GM18868 (cell line): ENCODE measurements around the gene GSG1L2.

Source experiments
- ATAC-seq: cut with Tn5 transposase; IDR thresholded peaks from one replicate; pipeline ENCODE4 v1.9.1; 2021; ENCODE audit warnings: mild to moderate bottlenecking, moderate library complexity; ENCODE audit not compliant: unreplicated experiment

The GSG1L2 gene

GRCh38 chr17:9821921-9822320 is at the start of gene GSG1L2:
GSG1L2 (minus strand) TSS chr17:9822079; CDS start chr17:9822071, 8 bp downstream.
- ATAC-seq, result no peak

DNA sequence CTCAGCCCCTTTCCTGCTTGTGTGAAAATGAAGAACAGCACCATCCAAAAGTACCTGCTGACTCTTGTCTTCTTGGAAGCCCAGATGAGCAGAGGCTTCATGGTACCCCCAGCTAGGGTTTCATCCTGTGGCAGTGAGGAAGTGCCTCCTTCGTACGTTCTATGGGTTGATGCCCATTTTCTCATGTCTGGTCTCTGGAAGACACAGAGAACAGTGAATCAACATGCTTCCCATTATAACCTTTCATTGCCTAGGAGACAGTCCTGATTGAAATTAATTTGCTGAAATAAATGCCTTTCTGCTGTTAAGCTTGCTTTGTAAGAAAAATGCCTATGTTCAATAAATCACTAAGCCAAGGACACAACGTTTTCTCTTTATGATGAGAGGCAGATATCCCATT is 46.7 kb upstream of the GSG1L2 start:
- no peak for ATAC-seq

DNA sequence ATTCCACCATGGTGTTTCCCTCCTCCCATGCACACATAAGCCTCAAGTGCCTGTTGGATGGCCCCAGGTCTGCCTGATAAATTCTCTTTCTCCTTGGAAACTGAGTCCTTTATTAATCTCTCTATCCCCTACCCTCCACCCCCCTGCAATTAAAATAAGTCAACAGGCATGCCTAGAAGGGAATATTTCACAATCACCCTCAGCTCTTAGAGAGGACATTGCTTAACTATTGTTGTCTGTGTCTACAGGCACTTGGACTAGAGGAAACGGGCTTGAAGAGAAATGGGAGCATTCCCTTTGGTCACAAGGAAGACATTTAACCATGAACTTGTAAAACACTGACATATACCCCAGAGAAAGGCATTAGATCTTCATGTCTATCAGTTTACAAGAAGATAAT is 43.7 kb upstream of the GSG1L2 start:
- ATAC-seq, result no peak

GRCh38 chr17:9862949-9863348 is 41.1 kb upstream of the GSG1L2 start:
- ATAC-seq, result no peak

DNA sequence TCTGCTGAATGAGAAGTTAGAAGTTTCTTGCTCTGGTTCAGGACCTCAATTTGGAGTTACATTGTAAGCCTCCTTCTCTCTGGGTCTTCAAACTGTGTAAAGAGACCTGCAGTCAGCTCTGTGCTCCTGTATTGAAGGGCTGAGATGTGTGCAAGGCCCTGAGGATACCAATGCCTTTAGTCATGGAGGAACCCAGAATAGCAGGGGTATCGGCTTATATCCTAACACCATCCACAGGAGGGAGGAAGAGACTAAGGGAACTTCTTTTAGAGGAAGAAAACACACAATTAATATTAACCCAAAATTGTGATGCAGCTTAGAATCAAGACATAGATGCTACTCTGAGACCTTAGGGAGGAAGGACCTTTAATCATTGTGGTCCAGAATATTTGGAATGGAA is 40.3 kb upstream of the GSG1L2 start:
- no peak for ATAC-seq

DNA sequence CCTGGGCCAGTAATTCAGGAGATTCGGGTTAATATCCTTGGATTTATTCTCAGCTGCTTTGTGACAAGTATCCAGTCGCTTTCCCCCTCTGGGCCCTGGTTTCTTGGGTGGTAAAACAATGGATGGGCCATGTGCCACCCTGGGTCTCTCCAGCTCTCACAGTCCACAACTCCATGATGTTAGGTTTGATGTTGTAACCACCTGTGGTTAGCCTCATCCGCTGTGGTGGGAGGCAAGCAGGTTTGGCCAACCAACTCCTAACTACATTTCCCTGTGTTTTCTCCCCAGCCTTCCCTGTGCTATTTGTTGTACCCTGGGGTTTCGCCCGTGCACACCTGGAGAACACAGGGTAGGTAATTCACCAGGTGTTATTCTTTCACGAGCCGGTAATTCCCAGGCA is 39.0 kb upstream of the GSG1L2 start:
- ATAC-seq, result no peak

DNA sequence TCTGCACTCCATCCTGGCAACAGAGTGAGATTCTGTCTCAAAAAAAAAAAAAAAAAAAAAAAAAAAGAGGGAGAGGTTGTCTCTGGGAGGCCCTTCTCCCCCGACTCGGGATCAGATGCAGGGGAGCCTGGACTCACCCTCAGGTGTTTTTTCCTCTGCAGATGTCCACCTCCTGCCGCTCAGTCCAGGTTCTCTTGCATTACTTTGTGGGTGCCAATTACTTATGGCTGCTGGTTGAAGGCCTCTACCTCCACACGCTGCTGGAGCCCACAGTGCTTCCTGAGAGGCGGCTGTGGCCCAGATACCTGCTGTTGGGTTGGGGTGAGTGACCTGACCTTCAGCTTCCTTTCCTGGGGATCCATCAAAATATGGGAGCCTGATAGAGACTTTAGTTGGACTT is 37.9 kb upstream of the GSG1L2 start:
- no peak for ATAC-seq

GRCh38 chr17:9855036-9855435 is 33.2 kb upstream of the GSG1L2 start:
- no peak for ATAC-seq

DNA sequence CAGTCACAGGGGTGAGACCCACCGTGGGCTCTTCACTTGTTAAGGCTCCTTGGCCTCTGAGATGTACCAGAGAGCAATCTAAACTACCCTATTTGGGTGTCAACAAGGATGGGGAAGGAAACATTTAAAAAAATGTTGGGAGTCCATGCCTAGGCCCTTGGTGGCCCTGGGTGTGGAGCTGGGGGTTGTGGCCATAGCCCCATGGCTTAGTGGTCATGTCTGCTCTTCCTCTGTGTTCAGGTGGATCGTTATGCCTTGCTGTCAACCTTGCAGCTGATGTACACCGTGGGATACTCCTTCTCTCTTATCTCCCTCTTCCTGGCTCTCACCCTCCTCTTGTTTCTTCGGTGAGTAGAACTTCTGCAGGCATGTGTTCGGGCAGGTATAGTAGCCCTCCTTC is 32.4 kb upstream of the GSG1L2 start:
- no peak for ATAC-seq

GRCh38 chr17:9850151-9850550 is 28.3 kb upstream of the GSG1L2 start:
- no peak for ATAC-seq

- no peak for ATAC-seq
Observed at GRCh38 chr17:9845306-9845705, 23.4 kb upstream of the GSG1L2 start.

DNA sequence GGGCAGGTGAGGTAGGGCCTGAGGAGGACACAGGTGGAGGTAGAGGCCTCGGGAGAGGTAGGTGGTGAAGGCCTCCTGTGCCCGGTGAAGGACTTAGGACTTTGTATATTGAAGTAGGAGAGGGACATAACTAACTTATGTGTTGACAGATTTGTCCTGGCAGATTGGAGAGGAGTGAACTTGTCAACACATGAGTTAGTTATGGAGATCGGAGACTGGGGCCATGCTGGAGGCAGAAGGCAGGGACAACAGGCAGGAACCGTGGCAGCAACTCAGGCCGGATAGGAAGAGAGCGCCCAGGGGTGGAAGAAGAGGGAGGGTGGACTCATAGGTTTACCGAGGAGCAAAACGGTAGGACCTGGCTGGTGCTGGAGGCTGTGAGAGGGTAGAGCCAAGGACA is 22.3 kb upstream of the GSG1L2 start:
- no peak for ATAC-seq

DNA sequence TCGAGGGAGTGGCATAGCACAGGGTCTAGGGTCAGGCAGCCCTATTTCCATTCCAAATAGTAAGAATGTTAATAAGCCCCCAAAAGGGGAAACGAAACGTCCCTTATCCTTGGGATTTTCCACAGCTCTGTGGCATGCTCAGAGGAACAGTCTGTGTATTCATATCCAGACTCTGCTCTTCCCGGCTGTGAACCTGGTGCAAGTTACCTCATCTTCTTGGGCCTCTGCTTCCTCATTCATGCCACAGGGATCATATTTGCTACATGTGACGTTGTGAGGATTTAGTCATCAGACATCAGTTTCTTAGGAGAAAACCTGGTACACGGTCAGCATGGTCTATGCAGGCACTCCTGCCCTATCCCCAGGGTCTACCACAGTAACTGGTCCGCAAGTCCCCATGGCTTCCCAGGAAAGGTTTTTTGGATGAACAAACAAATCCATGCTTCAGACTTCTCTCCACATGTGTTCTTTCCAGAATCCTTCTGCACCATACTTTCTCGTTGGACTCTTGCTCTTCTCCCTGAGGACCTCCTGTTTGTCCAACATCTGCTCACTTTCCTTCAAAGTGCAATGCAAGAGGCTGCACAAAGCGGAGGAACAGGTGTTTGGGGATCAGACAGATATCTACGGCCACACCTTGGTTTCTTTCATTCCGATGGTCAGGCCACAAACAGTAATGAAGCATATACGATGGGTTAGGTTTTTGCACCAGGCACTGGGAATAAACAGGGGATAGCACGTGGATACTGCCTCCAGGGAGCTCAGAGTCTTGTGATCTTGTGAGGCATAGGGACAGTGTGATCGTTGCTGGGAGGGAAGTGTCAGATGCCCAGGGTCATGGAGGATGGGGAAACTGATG is 21.5 kb upstream of the GSG1L2 start:
- no peak for ATAC-seq

DNA sequence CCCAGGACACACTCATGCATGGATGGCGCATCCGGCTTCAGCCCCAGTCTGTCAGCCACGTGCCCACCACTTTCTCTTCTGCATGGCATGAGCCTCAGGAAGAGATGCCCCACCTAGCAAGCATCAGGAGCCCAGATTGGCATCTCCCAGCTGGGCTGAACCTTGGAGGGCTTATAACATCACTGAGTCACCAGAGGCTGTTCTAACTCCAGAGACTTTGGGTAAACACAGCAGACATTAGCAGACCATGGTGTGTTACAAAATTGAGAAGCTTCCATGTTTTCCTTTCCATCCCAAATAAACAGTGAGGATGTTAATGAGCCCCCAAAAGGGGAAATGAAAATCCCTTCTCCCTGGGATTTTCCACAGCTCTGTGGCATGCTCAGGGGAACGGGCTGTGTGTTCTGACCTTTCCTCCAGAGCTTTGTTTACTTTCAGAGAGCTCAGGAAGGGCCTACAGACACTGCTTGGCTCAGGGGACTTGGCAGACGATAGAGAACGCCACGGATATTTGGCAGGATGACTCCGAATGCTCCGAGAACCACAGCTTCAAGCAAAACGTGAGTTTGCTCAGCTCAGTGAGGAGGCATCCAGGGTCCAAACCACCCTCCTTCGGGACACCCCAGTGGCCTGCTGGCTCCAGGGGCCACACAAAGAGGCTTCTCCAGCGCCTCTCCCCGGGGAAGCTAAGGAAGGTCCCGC is 20.3 kb upstream of the GSG1L2 start:
- ATAC-seq, result no peak

- ATAC-seq, result no peak
Observed at GRCh38 chr17:9839433-9839832, 17.6 kb upstream of the GSG1L2 start.

DNA sequence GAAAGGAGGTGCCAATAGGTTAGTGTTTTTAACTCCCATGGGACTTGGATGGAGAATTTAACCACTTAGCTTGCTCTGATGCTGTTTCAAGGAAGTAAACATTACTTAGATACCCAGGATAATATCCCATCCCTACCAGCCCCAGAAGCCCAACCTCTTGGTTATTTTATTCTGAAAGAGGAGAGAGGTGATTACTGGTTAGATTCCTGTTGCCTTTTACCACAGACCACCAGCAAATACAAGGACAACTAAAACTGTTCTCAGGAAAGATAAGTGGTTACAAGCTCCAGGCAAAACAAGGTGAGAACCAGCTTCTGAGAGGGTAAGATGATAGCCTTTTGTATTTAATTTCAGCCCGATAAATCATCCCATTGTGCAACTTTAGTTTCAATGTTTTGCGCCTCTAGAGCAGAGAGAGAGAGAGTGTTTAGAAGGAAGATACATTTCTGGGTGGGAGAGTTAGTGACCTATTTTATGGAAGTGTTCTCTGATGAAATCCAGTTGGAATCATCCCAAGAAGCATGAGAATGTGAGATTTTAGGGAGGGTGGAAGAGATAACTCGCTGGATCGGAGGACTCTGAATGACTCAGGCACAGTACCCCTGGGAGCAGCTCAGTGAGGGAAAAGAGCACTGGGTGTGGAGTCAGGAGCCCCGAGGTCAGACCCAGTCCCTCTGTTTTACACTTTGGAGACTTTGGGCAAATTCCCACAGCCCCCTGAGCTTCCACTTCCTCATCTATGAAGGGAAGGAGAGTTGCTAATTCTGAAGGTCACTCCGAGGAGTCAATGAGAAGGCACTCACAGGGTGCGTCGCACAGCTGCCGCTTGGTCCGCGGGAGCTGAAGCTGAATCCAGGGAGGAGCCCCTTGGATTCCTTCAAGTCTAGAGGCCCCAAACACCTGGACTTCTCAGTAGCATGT is 15.9 kb upstream of the GSG1L2 start:
- ATAC-seq, result no peak

DNA sequence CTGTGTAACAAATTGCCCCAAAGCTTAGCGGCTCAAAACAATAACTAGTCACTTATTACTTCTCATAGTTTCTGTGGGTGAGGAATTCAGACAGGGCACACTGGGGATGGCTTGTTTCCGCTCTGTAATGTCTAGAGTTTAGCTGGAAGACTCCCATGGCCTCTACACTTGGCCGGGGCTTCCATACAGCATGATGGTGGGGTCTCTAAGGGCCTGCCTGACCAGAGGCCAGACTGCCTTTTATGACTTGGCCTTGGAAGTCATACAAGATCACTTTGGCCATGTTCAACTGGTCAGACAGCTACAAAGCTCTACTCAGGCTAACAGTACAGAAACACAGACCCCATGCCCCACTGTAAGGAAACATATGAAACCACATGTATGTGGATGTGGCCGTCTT is 12.0 kb upstream of the GSG1L2 start:
- ATAC-seq, result no peak

GRCh38 chr17:9830711-9831110 is 8.8 kb upstream of the GSG1L2 start:
- no peak for ATAC-seq

GRCh38 chr17:9829343-9829742 is 7.5 kb upstream of the GSG1L2 start:
- ATAC-seq, result no peak

- no peak for ATAC-seq
Observed at GRCh38 chr17:9828296-9829295, 6.7 kb upstream of the GSG1L2 start.
